GF-D8 (cell line): ENCODE measurements around the gene SLMAP.
"Not testable (repeated sequence)": the region's sequence is repeated elsewhere in the genome, so short reads cannot be mapped to it uniquely, and the experiment has no call there.

ENCODE experiments used
- DNase-seq: peaks from one replicate; lab custom pipeline; 2025; lab: John Stamatoyannopoulos, UW

SLMAP gene

DNA sequence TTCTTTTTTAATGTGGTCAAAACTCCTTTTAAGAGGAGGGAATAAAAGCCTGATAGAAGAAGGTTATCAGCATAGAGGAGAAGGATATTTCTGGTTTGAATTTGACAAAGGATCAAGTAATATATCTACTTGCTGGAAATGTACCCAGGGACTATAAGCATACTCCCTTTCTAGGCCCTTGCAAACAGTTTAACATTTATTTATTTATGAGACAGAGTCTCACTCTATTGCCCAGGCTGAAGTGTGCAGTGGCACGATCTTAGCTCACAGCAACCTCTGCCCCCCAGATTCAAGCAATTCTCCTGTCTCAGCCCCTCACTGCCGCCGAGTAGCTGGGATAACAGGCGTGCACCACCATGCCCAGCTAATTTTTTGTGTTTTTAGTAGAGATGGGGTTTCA, 71.6 kb downstream of the SLMAP start:
- DNase-seq: no peak

GRCh38 chr3:57832486-57832885, 76.4 kb downstream of the SLMAP start:
- no peak for DNase-seq

GRCh38 chr3:57832900-57833313, 76.8 kb downstream of the SLMAP start:
- DNase-seq: no peak

GRCh38 chr3:57833763-57834162, 77.7 kb downstream of the SLMAP start:
- DNase-seq: no peak

GRCh38 chr3:57837686-57838085, 81.6 kb downstream of the SLMAP start:
- no peak for DNase-seq

DNA sequence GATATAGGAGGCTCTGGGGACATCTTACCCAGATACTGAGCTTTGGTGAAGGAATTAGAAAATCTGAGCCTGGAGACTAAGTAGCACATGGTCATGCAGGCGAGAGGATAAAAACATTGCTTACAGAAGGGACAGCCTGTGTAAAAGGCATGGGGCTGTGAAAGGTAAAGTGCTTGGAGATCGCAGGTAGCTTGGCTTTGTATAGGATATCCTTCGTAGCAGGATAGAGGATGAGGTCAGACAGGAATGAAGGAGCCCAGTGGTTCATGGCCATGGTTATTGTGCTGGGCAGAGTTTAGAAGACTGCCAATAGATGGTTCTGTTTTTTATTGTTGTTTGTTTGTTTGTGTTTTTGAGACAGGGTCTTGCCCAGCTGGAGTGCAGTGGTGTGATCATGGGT, 82.5 kb downstream of the SLMAP start:
- DNase-seq: no peak

- no peak for DNase-seq
Measured at GRCh38 chr3:57840473-57840872, 84.4 kb downstream of the SLMAP start.

GRCh38 chr3:57841818-57842217, 85.7 kb downstream of the SLMAP start:
- no peak for DNase-seq

DNA sequence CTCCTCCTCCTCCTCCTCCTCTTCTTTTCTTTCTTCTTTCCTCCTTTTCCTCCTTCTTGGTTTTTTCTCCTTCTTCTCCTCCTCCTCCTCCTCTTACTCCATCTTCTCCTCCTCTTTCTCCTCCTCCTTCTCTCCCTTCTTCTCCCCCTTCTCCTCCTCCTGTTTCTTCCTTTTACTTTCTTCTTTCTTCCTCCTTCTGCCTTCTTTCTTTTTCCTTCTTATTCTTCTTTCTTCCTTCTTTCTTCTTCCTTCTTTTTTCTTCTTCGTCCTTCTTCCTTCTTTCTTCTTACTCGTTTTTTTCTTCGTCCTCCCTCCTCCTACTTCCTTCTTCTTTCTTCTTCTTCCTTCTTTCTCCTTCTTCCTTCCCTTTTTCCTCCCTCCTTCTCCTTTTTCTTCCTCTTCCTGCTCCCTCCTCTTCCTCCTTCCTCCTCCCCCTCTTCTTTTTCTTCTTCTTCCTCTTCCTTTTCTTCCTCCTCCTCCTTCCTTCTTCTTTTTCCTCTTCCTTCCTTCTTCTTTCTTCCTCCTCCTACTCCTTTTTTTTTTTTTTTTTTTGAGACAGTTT, 92.1 kb downstream of the SLMAP start:
- DNase-seq: no peak

GRCh38 chr3:57851304-57851703, 95.2 kb downstream of the SLMAP start:
- DNase-seq: no peak

- no peak for DNase-seq
Measured at GRCh38 chr3:57852896-57853295, 96.8 kb downstream of the SLMAP start.

DNA sequence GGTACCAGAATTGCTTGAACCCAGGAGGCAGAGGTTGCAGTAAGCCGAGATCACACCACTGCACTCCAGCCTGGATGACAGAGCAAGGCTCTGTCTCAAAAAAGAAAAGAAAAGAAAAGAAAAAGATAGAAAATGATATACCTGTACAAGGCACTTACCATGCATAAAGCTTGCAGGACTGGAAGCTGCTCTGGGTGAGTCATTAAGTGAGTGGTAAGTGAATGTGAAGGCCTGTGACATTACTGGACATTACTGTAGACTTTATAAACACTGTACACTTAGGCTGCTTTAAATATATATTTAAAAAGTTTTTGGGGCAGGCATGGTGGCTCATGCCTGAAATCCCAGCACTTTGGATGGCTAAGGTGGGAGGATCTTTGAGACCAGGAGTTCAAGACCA, 99.2 kb downstream of the SLMAP start:
- no peak for DNase-seq

- no peak for DNase-seq
Measured at GRCh38 chr3:57855943-57856342, 99.8 kb downstream of the SLMAP start.

GRCh38 chr3:57856675-57857074, 100.6 kb downstream of the SLMAP start:
- DNase-seq: no peak

DNA sequence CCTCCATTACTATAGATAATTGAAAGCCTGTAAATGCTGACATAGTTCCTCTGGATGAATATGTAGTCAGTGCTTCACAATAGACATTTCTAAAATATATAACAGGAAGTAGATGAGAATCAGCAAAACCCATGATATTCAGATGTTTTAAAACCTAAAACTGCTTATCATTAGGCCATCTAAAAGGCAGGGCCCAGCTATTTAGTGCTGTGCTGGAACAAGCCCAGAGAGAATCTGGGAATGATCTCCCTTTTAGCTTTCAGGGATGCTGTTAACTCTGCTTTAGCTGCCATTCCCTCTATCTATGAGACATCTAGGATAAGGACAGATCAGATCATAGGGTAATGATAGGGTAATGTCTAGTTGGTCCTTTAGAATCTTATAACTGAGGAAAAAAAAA, 106.8 kb downstream of the SLMAP start:
- no peak for DNase-seq

DNA sequence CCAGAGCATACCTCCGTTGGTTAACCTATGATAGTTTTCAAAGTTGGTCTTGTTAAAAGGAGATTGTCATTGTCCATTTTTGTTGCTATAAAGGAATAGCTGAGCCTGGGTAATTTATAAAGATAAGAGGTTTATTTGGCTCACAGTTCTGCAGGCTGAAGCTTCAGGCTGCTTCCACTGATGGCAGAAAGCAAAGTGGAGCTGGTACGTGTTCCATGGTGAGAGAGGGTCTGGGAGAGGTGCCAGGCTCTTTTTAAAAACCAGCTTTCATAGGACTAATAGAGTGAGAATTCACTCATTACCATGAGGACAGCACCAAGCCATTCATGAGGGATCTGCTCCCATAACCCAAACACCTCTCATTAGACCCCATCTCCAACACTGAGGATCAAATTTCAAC, 107.3 kb downstream of the SLMAP start:
- no peak for DNase-seq

GRCh38 chr3:57864853-57865252, 108.7 kb downstream of the SLMAP start:
- no peak for DNase-seq

DNA sequence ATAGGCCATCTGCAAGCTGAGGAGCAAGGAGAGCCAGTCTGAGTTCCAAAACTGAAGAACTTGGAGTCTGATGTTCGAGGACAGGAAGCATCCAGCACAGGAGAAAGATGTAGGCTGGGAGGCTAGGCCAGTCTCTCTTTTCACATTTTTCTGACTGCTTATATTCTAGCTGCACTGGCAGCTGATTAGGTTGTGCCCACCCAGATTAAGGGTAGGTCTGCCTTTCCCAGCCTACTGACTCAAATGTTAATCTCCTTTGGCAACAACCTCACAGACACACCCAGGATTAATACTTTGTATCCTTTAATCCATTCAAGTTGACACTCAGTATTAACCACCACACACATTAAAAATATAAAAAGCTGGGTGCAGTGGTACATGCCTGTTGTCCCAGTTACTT, 113.0 kb downstream of the SLMAP start:
- DNase-seq: not testable (repeated sequence)

- no peak for DNase-seq
Measured at GRCh38 chr3:57872606-57873005, 116.5 kb downstream of the SLMAP start.

- DNase-seq: no peak
Measured at GRCh38 chr3:57876632-57877031, 120.5 kb downstream of the SLMAP start.

DNA sequence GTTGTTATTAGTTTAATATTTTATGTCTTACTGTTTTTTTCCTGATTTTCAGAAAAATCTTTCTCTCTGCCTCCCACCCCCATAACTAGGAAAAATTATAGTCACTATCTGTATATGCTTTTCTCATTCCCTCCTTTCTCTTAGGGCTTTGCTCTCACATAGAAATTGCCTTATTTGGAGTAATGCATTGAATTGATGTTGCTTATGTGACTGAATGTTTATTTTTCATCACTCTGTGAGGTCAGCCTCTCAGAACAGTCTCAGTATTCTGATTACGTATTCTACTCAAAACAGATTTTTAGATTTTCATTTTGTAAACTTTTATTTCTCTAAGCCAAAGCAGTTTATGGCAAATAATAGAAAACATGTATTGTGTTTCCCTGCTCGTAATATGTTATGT, 121.0 kb downstream of the SLMAP start:
- DNase-seq: no peak

DNA sequence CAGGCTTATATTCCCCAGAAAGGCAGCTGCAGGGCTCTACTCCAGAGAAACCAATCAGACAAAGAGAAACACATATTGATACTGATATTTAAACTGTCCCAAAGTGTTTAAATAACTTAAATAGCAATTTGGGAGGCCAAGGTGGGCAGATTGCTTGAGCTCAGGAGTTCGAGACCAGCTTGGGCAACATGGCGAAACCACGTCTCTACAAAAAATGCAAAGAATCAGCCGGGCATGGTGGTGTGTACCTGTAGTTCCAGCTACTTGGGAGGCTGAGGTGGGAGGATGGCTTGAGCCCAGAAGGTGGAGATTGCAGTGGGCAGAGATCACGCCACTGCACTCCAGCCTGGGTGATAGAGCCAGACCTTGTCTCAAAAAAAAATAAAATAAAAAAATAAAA, 128.3 kb downstream of the SLMAP start:
- DNase-seq: not testable (repeated sequence)

DNA sequence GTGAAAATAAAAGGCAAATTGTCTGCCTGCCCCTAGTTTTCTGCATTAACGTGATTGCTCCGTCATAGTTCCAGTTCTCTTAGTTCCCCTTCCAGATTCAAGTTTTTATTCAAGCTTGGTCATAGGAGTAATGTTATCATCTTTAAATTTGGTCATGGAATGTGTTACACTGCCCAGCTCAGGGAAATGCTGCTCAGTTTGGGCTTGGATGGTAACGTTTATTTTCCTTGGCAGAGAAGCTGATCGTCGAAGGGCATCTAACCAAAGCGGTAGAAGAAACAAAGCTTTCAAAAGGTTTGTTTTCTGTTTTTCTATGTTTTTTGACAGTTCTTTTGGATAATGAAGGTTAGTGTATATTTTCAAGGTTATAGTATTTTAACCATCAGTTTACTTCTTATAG, 133.7 kb downstream of the SLMAP start:
- no peak for DNase-seq

GRCh38 chr3:57890874-57891273, 134.8 kb downstream of the SLMAP start:
- DNase-seq: no peak

GRCh38 chr3:57892423-57892822, 136.3 kb downstream of the SLMAP start:
- no peak for DNase-seq
